NCI-H345 treated with DMSO at 0.1 percent for 48 hours (cell line): ENCODE measurements around the gene GRIN2A.

ENCODE experiments used
- DNase-seq: peaks from one replicate; lab custom pipeline; 2025; ENCODE audit not compliant: unreplicated experiment; lab: John Stamatoyannopoulos, UW

The GRIN2A gene

DNA sequence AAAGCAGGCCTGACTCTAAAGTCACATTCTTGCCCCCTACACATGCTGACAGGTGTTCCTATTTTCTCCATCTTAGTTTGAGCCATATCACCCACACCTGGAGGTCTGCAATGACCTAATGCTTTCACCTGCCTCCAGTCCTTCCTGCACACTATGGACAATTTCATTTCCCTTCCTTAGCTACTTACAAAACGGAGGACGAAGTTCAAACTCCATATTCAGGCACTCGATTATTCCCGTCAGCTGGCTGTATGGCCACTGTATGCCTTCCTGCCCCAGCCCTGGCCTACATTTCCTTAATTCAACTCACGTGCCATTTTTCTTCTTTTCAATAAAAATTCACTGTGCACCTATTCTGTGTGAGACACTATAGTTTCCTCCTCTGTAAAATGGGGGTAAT, 44.9 kb downstream of the GRIN2A start:
- DNase-seq, result no peak

DNA sequence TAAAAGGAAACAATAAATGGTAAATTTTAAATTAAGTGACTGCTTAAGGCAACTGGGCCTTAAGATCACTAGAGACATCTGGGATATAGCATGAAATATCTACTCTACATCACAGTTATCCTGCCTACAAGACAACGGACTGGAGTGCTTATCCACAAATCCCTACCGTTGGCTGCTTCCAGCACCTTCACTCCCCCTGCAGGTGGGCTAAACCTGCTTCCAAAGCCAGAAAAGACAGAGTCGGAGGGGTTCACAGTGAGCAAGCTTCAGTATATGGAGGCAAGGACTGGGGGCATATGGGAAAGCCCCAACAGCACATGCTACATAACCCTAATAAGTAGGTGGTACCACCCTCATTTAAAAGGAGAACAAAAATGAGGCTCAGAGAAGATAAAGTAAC, 45.3 kb downstream of the GRIN2A start:
- DNase-seq, result no peak

DNA sequence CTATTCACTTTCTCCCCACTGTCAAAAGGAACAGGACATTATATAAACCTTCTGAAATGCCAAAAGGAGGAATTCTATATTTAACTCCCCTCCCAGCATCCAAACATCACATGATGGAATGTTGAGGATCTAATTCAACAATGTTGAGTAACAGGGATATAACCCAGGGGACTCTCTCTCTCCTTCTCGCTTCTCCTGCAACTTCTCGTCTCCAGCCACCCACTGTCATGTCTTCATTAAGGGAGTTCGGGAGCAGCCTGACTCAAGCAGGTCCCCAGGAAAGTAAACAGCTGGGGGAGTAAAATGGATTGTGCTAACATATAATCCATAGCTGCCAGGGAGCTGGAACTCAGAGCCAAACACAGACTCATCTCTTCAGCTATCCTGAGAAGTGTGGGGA, 51.7 kb downstream of the GRIN2A start:
- no peak for DNase-seq

DNA sequence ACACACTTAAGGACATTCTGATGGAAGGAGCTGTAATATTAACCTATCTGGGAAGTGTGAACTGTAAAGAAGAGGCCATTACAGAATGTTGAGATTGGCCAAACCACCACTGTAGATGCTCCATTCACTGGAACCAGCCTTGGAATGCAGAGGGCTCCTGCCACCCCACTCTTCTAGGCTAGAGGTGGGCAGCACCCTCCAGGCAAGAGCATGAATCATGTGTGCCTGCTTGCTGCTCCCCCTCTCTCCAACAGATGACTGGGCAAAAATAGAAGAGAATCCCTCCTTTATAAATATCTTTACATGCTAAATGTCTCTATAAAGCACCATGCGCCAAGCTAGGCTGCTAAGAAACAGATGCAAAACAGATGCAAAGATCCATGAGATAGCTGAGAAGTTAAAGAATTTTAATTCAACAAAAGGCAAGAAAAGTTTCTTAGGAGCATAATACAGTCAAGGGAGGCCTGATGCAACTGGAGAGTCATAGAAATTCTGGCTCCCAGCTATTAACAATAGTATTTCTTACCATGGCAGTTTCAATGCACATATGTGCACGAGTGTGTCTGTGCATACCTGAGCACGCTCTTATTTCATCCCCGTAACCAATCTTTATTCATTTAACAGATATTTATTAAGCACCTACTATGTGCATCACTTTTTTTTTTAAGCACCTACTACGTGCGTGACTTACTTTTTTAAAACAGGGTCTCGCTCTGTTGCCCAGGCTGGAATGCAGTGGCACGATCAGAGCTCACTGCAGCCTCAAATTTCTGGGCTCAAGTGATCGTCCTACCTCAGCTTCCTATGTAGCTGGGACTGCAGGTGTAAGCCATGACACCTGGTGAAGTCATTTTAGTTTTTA, 53.6 kb downstream of the GRIN2A start:
- DNase-seq, result no peak

DNA sequence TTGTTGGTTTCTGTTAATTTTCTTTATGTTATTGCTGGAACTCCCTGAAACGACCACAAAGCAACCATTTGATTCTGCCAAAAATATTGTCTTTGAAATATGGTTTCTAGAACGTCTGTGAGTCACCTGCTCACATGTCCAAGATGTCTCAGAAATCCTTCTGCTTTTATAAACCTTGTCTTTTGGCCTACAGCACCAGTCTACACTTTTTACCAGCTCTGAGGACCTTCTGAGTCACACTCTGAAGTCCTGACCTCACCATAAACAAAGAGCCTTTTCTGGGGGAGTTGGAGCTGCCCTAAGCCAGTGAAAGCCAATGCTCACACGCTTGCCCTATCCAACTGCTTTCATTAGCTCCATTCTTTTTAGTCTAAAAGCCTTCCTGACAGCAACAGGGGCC, 55.5 kb downstream of the GRIN2A start:
- DNase-seq, result no peak

DNA sequence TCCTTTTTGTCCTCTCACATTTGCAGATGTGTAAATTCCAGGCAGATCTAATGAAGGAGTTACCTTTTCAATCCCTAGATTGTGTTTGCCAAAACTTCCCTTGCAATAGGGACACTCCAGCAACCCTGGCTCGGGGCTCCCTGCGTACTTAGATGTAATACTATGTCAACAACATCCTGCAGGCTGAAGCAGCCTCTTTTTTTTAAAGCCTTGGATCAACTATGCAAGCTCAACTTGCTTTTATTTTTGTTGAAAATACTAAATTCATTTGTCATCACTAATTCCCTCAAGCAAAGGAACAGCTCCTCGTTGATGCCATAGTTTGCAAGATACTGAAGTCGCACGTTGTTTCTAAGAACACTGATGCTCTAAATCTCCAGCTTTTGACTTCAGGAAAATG, 59.1 kb downstream of the GRIN2A start:
- DNase-seq, result no peak

DNA sequence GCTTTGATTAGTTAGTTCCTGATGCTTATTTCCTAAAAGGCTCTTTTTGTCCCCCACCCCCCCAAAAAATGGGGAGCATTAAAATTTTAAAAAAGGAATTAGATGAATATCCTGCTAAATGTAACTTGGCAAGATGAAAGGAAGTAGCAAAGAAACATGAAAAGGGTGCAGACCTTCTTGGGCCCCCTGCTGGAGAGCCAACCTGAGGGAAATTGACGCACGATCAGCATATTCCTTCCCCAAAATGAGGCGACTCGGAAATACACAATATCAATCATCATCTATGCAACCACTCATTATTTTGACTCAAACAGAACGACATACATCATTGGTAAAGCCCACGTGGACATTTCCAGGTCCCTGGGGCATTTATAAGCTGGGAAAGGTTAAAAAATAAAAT, 59.7 kb downstream of the GRIN2A start:
- DNase-seq, result no peak

DNA sequence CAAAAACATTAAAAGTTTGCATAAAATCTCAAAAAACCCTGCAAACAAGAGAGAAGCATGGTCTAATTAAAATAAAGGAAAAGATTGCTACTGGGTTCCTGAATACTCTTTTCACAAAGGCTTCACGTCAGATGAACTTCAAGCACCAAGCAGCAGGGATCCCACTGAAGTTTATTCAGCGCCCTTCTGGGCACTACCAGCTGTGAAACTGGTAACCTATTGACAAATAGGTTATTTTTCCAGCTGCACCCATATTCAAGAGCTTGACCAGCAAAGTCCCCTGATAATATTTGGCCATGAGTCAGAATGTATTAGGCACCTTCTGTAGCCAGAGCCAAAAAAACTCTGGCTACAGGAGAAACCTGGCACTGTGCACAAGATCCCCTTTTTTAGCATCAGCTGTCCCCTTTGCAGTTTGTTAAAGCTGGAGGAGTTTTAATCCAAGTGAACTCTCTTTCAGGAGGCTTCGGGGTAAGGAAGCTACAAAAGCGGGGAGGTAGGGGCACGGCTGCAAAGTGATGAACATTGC, 60.3 kb downstream of the GRIN2A start:
- no peak for DNase-seq

DNA sequence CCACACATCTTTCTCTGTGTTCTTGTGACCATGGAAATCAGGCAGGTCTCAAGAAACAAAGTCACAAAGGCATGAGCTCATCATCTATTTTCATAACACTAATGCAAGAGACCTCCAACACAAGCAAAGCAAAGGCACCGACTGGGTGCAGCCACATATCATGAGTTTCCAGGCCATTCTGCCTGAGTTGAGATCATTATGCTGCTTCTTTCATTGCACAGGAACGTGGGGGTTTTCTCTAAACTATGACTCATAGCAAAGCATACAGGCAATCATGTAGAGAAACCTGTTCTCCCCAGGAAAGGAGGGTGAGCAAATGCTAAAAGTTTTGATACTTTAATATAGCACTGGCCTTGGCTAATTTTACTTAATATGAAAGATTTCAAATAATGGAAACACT, 60.7 kb downstream of the GRIN2A start:
- DNase-seq, result no peak

DNA sequence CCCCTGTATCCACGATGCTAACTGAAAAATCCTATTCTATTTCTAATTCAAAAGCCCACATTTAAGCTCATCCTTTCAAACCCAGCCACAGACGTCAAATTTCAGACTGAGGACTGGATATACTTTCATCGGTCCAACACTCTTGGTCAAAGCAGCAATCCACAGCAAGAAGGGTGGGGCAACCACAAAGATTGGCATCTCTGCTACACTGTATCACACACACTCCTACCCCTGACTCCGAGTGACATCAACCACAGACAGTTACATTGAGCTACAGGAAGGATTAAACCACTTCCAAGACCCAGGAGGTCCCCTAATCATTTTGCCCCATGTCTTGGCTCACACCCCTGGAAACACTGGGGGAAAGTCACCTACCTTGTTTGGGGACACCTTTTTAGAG, 61.3 kb downstream of the GRIN2A start:
- DNase-seq, result no peak

DNA sequence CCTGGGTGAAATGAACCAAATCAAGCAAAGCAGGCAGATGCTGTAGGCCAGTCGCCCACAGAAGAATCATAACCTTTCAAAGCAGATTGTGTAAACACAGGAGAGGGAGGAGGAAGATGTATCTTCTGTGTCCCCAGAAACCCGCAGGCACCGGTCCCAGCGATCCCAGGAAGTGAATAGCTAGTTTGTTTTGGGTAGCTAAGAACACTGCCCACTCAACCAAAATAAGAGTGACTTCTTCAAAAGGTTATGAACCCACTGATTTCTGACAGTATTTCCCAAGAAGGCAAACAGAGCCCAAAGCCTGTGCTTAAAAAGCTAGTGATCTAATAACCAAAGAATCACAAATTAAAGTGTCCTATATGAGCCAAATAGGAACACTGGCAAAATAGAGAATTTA, 67.8 kb downstream of the GRIN2A start:
- DNase-seq, result no peak

DNA sequence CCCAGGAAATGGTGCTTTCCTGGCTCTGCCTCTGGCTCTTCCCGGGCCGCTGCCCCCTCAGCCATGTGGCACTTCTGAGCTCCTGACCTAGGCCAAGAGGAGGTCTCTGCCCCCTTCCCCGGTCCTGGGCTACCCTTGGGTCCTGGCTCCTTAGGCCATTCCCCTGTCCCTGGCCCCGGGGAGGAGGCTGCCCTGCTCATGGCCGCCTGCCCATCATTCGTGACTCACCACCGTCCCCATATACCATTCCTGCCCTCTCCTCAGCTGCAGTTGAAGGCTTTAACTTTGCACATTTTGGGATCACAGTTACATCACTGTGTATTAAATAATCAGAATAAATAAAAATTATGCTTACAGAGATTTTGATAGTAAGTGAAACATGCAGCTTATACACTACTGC, 69.0 kb downstream of the GRIN2A start:
- DNase-seq, result no peak

DNA sequence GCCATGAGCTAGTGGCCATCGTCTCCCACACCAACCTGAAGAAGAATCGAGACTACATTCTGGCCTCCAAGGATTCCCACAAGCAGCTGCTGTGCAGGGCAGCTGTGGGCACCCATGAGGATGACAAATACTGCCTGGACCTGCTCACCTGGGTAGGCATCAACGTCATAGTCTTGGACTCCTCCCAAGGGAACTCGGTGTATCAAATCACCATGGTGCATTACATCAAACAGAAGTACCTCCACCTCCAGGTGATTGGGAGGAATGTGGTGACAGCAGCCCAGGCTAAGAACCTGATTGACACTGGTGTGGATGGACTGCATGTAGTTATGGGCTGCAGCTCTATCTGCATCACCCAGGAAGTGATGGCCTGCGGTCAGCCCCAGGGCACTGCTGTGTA, 70.2 kb downstream of the GRIN2A start:
- no peak for DNase-seq

DNA sequence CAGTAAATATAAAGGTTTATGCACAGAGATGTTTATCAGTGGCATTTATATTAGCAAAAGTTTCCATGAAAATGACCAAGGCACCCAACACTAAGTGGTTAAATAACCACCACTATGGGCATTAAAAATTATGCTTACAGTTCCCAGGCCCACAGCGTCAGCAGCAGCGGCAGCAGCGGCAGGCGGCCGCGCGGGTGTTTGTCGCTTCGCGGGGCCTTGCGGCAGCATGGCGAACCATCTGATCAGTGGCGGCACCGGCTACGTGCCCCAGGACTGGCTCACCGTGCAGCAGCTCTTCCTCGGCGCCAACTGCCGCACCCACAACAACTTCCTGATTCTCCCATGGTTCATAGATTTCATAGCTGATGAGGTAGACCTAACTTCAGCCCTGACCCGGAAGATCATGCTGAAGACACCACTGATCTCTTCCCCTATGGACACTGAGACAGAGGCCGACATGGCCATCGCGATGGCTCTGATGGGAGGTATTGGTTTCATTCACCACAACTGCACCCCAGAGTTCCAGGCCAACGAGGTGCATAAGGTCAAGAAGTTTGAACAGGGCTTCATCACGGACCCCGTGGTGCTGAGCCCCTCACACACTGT, 71.0 kb downstream of the GRIN2A start:
- no peak for DNase-seq

DNA sequence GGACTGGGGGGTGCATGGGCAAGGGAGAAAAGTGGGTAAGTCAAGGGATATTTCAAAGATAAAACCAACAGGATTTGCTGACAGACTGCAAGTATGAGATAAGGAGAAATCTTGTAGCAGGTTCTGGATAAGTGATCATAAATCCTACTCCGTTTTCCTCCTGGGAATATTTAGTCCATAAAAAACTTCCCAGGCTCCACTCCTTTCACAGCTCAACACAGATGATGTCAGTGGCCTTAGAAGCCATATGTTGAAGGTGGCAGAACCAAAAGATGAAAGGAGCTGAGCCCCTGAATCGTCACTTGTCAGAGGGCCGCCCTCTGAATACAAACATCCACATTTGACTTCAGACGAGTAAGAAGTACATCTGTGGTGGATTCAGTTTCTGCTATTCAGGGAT, 71.7 kb downstream of the GRIN2A start:
- no peak for DNase-seq

DNA sequence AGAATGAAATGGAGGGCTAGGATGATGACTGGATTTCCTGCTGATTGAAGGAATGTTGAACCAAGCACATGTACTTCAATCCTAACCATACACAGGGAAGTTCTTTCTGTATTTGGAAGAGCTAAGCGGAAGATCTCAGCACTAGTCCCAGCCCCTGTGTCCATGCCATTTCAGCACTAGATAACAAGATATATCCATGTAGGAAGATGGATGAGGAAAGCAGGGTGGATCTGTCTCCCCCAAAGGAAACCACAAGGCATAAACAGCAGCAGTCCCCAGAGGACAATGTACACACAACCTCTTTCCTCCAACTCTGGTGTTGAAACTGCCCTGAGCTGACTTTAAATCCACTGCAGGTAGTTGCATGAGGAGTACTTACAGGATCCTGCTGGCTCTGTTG, 75.1 kb downstream of the GRIN2A start:
- DNase-seq, result no peak

DNA sequence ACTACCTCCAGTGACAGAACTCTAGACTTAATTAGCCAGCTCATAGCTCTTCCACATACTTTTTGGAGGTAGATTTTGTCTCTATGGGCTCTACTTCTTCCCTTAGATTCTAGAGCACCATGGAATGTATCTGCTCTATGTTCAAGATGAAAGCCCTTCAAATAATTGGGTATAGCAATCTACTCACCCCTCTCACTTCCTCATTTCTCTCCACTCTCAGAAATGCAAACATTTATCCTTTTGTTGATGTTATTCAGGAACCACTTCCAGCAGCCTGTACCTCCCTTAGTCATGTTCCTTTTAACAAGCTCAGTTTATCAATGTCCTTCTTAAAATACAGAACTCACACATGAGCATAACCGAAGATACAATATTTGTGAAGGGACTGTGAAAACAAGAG, 78.5 kb downstream of the GRIN2A start:
- no peak for DNase-seq

DNA sequence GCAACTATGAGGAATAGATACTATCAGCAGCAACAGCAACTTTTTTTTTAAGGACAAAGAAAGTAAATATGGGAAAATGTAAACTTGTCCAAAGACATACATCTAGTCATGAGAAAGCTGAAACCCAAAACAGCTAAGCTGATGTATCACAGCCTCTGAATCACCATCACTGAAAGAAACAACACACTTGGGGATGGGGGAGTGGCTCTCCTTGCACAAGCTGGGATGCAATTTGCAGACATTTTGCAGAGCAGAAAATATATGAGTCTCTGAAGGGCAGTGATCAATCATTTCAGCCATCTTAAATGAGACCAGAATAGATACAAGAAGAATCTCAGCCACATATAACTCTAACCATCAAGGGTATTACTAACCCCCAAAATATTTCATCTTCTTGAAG, 79.1 kb downstream of the GRIN2A start:
- no peak for DNase-seq

DNA sequence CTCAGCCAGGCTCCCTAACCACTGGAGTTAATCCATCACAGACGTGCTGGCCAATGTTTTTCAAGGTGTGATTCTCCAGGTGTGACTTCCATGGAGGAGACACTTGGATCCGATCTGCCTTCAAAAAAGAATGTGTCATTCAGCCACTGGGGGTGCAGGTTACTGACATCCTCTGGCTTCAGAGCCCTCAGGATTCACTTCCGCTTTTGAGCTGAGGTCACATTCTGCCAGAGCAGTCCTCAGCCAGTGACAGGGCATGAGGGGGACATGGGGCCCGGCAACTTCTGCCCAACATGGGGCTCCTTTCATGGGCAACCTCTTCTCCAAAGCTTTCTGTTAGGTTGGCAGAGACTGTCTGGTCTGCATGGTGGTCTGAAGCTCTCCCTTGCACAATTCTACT, 81.4 kb downstream of the GRIN2A start:
- no peak for DNase-seq

DNA sequence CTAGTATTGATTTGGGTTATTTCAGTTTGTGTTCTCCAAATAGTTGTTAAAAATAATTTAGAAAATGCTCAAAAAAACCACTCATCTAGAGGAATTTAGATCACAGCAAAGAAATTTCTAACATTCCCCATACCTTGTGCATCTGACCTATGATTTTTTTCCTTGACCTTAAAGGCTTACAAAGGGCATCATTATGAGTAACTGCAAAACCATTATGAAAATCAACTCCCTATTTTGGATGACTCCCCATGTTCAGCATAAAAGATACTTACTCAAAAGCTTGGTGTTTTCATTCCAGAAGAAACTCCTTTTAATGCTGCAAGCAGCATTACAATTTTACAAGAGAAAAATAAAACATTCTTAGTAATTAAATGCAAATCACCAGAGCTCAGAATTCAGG, 83.2 kb downstream of the GRIN2A start:
- DNase-seq, result no peak

DNA sequence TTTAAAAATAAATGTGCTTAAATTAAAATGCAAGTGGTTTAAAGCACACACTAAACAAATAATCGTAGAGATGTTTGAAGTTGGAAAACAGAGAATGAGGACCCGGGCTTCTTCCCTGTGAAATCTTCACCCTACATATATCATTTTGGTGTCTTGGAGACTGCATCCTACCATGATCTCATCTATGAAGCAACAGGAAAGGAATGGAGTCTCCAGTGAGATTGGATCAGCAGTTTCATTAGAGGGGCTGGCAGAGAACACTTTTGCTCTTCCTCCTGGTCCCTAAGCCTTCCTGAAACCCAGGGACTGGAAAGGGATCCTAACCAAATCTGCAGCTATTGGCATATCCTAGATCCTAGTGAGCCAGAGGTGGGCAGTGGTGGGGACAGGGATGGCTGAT, 85.0 kb downstream of the GRIN2A start:
- no peak for DNase-seq

DNA sequence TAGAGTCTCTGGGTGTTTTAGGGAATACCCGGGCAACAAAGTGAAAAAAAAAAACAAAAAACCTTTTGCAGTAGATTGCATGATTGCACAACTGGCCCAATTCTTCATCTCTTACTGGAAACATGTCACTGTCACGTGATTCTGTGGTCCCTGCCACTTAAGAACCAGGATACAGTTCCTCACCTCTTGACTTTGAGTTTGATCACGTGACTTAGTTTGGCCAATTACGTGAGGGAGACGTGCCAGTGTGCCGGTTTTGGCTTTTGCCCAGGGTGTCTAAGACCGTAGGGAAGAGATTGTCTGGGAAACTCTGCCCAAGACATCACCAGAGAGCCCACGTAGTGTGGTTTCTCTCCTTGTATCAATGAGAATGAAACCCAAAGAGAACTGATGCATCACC, 88.7 kb downstream of the GRIN2A start:
- no peak for DNase-seq

DNA sequence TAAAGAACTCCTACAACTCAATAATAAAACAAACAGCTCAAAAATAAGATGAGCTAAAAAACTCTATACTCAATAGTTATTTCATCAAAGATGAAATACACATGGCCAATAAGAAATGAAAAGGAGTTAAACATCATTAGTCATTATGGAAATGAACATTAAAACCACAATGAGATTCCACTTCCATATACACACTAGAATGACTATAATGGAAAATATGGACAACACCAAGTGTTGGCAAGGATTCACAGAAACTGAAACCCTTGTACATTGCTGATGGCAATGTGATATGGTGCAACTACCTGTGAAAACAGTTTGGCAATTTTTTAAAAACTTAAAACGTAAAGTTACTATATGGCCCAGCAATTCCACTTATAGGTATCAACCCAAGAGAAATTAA, 91.4 kb downstream of the GRIN2A start:
- DNase-seq, result no peak
